OCI-LY1 (cell line): ENCODE measurements around the gene CCR9.

Experiments
- H2AFZ ChIP-seq: fragments of 200-600 bp; sonication (generic), shearing (Covaris generic); 2 replicates; pipeline ENCODE4 v1.6.0; 2014; ENCODE audit warnings: antibody characterized with exemption, mild to moderate bottlenecking, low read length
- H3F3A ChIP-seq: fragments of 200-600 bp; sonication (generic), shearing (Covaris generic); 2 replicates; pipeline ENCODE4 v1.6.0; 2014; ENCODE audit warnings: mild to moderate bottlenecking, antibody characterized with exemption, low read length, moderate library complexity; ENCODE audit not compliant: insufficient read depth
- H3K27ac ChIP-seq: fragments of 200-600 bp; sonication (generic); 2 replicates; pipeline ENCODE4 v1.5.1; 2014; ENCODE audit warnings: low read length, mixed run types, mild to moderate bottlenecking, low read depth; ENCODE audit not compliant: poor library complexity, severe bottlenecking
- H3K27me3 ChIP-seq: fragments of 200-600 bp; sonication (generic); 2 replicates; pipeline ENCODE4 v1.6.0; 2014; ENCODE audit warnings: antibody characterized with exemption, mild to moderate bottlenecking, low read length, moderate library complexity; ENCODE audit not compliant: insufficient read depth
- H3K36me3 ChIP-seq: fragments of 200-600 bp; sonication (generic); 2 replicates; pipeline ENCODE4 v1.6.1; 2014; ENCODE audit warnings: mild to moderate bottlenecking, antibody characterized with exemption, low read length, moderate library complexity, mixed read lengths; ENCODE audit not compliant: insufficient read depth
- H3K4me1 ChIP-seq: fragments of 200-600 bp; sonication (generic); 2 replicates; pipeline ENCODE4 v1.5.1; 2014; ENCODE audit warnings: mild to moderate bottlenecking, low read length, moderate library complexity; ENCODE audit not compliant: insufficient read depth, severe bottlenecking
- H3K4me2 ChIP-seq: fragments of 200-600 bp; sonication (generic), shearing (Covaris generic); 2 replicates; pipeline ENCODE4 v1.6.1; 2014; ENCODE audit warnings: low read length
- H3K4me3 ChIP-seq: fragments of 200-600 bp; sonication (generic); 2 replicates; pipeline ENCODE4 v1.5.1; 2014; ENCODE audit warnings: low read length, low read depth, mild to moderate bottlenecking, mixed read lengths; ENCODE audit not compliant: poor library complexity, severe bottlenecking
- H3K79me2 ChIP-seq: fragments of 200-600 bp; shearing (Covaris generic); 2 replicates; pipeline ENCODE4 v1.6.1; 2016; ENCODE audit warnings: mixed run types, low read length, mixed read lengths; ENCODE audit not compliant: insufficient read depth
- H3K9ac ChIP-seq: fragments of 200-600 bp; sonication (generic), shearing (Covaris generic); 2 replicates; pipeline ENCODE4 v1.6.1; 2014; ENCODE audit warnings: mild to moderate bottlenecking, low read length, mixed read lengths
- H3K9me2 ChIP-seq: fragments of 200-600 bp; sonication (generic), shearing (Covaris generic); 2 replicates; pipeline ENCODE4 v1.6.1; 2014; ENCODE audit warnings: low read depth, mild to moderate bottlenecking, low read length, mixed read lengths
- H3K9me3 ChIP-seq: fragments of 200-600 bp; shearing (Covaris generic); 2 replicates; pipeline ENCODE4 v1.6.1; 2014; ENCODE audit warnings: low read length, mixed read lengths
- H4K20me1 ChIP-seq: fragments of 200-600 bp; sonication (generic), shearing (Covaris generic); 2 replicates; pipeline ENCODE4 v1.6.0; 2016; ENCODE audit warnings: mild to moderate bottlenecking, low read length; ENCODE audit not compliant: insufficient read depth
- EZH2 ChIP-seq: fragments of 200-600 bp; sonication (generic), shearing (Covaris generic); IDR thresholded peaks from 2 replicates; pipeline ENCODE4 v1.8.0; 2017; ENCODE audit warnings: borderline replicate concordance, mixed run types, mild to moderate bottlenecking, antibody characterized with exemption, low read length, moderate library complexity, mixed read lengths
- TF ChIP-seq, protein P1 (sequence below): fragments of 200-600 bp; sonication (generic), shearing (Covaris generic); IDR thresholded peaks from 2 replicates; pipeline ENCODE4 v1.5.1; 2017; ENCODE audit warnings: mild to moderate bottlenecking, antibody characterized with exemption, low read length, moderate library complexity, mixed read lengths

CCR9 gene

DNA sequence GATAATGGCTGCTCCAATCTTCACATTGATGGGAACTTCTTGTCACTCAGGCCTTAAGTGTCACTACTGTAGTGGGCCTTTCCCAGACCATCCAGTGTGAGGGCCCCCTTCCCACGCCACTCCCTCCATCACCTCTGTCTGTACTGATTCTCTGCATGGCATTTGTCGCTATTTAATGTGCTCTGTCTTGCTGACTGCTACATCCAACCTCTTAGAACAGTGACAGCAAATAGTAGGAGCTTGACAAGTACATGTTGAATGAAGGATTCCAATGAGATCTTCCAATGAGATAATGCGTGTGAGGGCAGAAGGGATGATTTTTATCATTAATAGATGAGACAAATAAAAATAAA is 5.6 kb upstream of the CCR9 start:
- H3K79me2 ChIP-seq, result no peaks in the 10 kb centered on the region
- no peaks in the 10 kb centered on the region for H3K9me2 ChIP-seq
- H3K4me1 ChIP-seq, result no peaks in the 10 kb centered on the region
- no peak overlapping the region for H3K9ac ChIP-seq
- no peak overlapping the region for H3K27ac ChIP-seq
- TF ChIP-seq EZH2, result no peak
- TF ChIP-seq, protein P1, sequence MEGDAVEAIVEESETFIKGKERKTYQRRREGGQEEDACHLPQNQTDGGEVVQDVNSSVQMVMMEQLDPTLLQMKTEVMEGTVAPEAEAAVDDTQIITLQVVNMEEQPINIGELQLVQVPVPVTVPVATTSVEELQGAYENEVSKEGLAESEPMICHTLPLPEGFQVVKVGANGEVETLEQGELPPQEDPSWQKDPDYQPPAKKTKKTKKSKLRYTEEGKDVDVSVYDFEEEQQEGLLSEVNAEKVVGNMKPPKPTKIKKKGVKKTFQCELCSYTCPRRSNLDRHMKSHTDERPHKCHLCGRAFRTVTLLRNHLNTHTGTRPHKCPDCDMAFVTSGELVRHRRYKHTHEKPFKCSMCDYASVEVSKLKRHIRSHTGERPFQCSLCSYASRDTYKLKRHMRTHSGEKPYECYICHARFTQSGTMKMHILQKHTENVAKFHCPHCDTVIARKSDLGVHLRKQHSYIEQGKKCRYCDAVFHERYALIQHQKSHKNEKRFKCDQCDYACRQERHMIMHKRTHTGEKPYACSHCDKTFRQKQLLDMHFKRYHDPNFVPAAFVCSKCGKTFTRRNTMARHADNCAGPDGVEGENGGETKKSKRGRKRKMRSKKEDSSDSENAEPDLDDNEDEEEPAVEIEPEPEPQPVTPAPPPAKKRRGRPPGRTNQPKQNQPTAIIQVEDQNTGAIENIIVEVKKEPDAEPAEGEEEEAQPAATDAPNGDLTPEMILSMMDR, result no peak
- H4K20me1 ChIP-seq, result no peaks in the 10 kb centered on the region
- no peaks in the 10 kb centered on the region for H3F3A ChIP-seq
- no peak overlapping the region for H3K4me3 ChIP-seq
- no peaks in the 10 kb centered on the region for H3K9me3 ChIP-seq
- H3K4me2 ChIP-seq, result no peak overlapping the region
- no peaks in the 10 kb centered on the region for H3K36me3 ChIP-seq
- peaks cover 8% of the 10 kb centered on the region; the same call in 1 of the 2 replicates for H3K27me3 ChIP-seq
- no peak overlapping the region for H2AFZ ChIP-seq

DNA sequence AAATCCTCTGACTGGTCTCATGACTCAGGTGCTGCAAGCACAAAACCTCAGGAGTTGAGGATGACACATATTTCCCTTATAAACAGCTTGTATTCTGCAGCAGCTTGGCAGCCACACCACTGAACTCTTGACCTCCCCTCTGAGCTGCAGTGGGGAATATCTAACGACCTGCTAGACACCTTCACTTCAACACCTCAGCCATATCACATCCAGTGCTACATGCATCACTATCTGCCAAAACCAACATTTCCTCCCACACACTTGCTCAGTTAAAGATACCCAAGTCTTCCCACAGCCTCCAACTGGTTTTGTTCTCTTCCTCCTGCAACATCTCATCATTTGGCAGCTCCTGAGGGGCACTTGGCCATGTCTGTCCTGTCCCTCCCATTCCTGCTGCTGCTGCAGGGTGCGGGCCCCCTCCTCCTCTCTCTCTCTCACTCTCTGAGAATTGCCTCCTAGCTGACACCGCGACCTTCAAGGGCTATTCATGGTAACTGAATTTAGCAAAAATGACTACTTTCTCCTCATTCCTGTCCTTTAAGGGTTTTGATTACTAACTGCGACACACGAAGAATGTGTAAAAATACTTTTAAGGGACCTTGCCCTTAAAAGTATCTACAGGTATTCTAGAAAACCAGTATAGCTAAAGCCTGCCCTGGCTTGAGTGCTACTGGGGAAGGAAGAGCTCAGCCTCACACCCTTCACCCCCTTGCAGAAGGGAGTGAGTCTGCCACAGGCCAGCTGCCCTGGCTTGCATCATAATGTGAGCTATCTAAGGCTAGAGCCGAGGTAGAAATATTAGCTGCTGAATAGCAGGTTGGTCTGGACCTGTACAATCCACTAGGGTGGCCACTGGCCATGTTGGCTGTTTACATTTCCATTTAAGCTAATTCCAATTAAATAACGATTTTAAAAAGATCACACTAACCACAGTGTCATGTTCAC is 5.0 kb upstream of the CCR9 start:
- Histone ChIP-seq H3K9me2 (no peaks in the 10 kb centered on the region), H3K9me3 (no peaks in the 10 kb centered on the region), H4K20me1 (no peaks in the 10 kb centered on the region), H3K79me2 (no peaks in the 10 kb centered on the region), H3K9ac (no peak overlapping the region), H3K4me1 (no peaks in the 10 kb centered on the region), H3K4me2 (no peak overlapping the region), H3K4me3 (no peak overlapping the region), H2AFZ (no peak overlapping the region), H3K36me3 (no peaks in the 10 kb centered on the region), H3K27me3 (peaks cover 8% of the 10 kb centered on the region; the same call in 1 of the 2 replicates), H3K27ac (no peak overlapping the region), H3F3A (no peaks in the 10 kb centered on the region)
- TF ChIP-seq, protein P1, result no peak
- no peak for TF ChIP-seq EZH2

DNA sequence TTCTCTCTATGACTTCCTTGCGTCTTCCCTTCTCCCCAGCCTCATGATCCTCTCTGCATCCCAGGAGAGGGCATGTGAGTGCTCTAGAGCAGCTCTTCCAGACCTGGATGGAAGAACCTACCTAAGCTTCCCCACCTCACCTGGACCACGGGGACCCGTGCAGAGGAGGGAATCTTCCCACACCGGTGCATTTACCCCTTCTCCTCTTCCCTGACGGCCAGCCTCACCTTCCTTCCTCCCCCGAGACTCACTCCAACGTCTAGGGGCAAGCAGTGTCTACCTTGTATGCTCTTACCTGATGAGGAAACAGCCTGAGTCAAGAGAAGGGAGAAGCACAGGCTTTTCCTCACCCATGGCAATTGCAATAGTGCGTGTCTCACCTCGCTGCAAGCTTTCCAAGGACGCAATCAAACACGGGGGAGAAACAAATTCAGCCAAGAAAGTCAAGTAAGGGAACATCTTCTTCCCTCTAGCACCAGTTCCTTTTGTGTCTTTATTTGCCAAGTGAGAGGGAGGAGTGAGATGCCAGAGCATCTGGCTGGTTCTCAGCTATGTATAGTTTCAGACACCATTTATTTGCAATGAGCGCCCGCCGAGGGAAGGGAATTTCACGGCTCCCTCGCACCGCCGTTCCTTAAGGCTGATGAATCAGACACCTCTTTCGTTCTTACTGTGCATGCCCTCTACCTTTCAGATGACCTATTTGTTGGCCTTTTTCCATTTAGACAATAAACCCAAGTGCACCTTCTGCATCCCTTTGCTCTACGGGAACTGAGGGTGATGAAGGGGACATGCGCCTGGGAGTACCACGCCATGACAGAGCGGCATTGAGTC is 1.8 kb upstream of the CCR9 start:
- no peak overlapping the region for H3K9ac ChIP-seq
- peaks cover under 1% of the 10 kb centered on the region for H3K4me1 ChIP-seq
- no peak for TF ChIP-seq EZH2
- TF ChIP-seq, protein P1, result no peak
- H3K36me3 ChIP-seq, result no peaks in the 10 kb centered on the region
- no peak overlapping the region for H3K4me2 ChIP-seq
- H3K27ac ChIP-seq, result no peak overlapping the region
- H2AFZ ChIP-seq, result no peak overlapping the region
- H3K27me3 ChIP-seq, result peaks cover 8% of the 10 kb centered on the region; the same call in 1 of the 2 replicates
- no peaks in the 10 kb centered on the region for H3F3A ChIP-seq
- no peaks in the 10 kb centered on the region for H3K79me2 ChIP-seq
- H3K4me3 ChIP-seq, result no peak overlapping the region
- no peaks in the 10 kb centered on the region for H3K9me3 ChIP-seq
- H4K20me1 ChIP-seq, result no peaks in the 10 kb centered on the region
- H3K9me2 ChIP-seq, result no peaks in the 10 kb centered on the region
